SK-N-SH (cell line): ENCODE measurements around the gene IMPG2.

Experiments
- YY1 ChIP-seq: IDR thresholded peaks from 2 replicates; pipeline ENCODE4 v1.4.0; 2012; ENCODE audit warnings: low read depth, mild to moderate bottlenecking
- TF ChIP-seq, protein P1 (sequence below): fragments of 200-600 bp; sonication (generic); IDR thresholded peaks from 2 replicates; pipeline ENCODE4 v1.6.1; 2017; ENCODE audit warnings: antibody characterized with exemption, mild to moderate bottlenecking, moderate library complexity
- TF ChIP-seq, protein P2 (sequence below): IDR thresholded peaks from 2 replicates; pipeline ENCODE4 v1.6.1; 2012; ENCODE audit warnings: mild to moderate bottlenecking, low read depth, low read length, moderate library complexity

DNA sequence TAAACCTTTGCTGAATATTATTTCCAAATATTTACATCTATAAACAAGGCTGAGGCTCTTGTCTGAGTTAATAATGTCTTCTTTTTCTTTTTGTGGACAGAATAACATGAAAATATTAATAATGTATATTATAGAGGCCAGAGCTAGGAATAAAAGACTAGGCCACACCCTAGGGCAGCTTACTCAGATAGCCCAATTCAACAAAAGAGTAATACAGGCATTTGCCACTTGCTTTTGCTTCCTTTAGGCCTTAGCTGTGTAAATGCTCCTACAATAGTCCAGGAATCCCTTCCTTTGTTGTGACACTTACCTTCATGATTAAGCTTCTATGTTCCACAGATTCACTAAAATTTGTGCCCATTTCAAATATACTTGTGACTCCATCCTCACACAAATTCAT, 16.5 kb downstream of the IMPG2 start:
- TF ChIP-seq, protein P1, sequence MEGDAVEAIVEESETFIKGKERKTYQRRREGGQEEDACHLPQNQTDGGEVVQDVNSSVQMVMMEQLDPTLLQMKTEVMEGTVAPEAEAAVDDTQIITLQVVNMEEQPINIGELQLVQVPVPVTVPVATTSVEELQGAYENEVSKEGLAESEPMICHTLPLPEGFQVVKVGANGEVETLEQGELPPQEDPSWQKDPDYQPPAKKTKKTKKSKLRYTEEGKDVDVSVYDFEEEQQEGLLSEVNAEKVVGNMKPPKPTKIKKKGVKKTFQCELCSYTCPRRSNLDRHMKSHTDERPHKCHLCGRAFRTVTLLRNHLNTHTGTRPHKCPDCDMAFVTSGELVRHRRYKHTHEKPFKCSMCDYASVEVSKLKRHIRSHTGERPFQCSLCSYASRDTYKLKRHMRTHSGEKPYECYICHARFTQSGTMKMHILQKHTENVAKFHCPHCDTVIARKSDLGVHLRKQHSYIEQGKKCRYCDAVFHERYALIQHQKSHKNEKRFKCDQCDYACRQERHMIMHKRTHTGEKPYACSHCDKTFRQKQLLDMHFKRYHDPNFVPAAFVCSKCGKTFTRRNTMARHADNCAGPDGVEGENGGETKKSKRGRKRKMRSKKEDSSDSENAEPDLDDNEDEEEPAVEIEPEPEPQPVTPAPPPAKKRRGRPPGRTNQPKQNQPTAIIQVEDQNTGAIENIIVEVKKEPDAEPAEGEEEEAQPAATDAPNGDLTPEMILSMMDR, result no peak
- no peak for TF ChIP-seq YY1
- TF ChIP-seq, protein P2, sequence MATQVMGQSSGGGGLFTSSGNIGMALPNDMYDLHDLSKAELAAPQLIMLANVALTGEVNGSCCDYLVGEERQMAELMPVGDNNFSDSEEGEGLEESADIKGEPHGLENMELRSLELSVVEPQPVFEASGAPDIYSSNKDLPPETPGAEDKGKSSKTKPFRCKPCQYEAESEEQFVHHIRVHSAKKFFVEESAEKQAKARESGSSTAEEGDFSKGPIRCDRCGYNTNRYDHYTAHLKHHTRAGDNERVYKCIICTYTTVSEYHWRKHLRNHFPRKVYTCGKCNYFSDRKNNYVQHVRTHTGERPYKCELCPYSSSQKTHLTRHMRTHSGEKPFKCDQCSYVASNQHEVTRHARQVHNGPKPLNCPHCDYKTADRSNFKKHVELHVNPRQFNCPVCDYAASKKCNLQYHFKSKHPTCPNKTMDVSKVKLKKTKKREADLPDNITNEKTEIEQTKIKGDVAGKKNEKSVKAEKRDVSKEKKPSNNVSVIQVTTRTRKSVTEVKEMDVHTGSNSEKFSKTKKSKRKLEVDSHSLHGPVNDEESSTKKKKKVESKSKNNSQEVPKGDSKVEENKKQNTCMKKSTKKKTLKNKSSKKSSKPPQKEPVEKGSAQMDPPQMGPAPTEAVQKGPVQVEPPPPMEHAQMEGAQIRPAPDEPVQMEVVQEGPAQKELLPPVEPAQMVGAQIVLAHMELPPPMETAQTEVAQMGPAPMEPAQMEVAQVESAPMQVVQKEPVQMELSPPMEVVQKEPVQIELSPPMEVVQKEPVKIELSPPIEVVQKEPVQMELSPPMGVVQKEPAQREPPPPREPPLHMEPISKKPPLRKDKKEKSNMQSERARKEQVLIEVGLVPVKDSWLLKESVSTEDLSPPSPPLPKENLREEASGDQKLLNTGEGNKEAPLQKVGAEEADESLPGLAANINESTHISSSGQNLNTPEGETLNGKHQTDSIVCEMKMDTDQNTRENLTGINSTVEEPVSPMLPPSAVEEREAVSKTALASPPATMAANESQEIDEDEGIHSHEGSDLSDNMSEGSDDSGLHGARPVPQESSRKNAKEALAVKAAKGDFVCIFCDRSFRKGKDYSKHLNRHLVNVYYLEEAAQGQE, result no peak
